SK-N-SH (cell line): ENCODE data around the gene PDE10A. TPM values are rescaled to one million over a fixed set of nuclear protein-coding genes. Genes with fewer than 3 reads are reported as not detected.

Source experiments
- CTCF ChIA-PET: fragments of 300-600, 350-600 bp; formaldehyde crosslinking; extraction: SDS; loops from one replicate; lab custom pipeline; 2021; lab: Yijun Ruan, JAX
- POLR2A ChIA-PET: fragments of 350-600 bp; sonication (Branson Sonifier 250); formaldehyde crosslinking; extraction: SDS; loops from one replicate; lab custom pipeline; 2020; ENCODE audit warnings: antibody characterized with exemption, inconsistent platforms; lab: Yijun Ruan, JAX
- DNase-seq: peaks from one replicate; pipeline ENCODE4 v3.0.0; 2012
- H2AFZ ChIP-seq: fragments of 200-600 bp; sonication (generic); 2 replicates; pipeline ENCODE4 v1.8.1; 2016; ENCODE audit warnings: antibody characterized with exemption, mild to moderate bottlenecking, low read depth
- H3F3A ChIP-seq: fragments of 200-600 bp; sonication (generic); replicated peaks from 2 replicates; pipeline ENCODE3; 2016; ENCODE audit warnings: antibody characterized with exemption, mild to moderate bottlenecking; ENCODE audit not compliant: insufficient read depth
- H3K27ac ChIP-seq, 2 experiments: fragments of 200-500 bp in 1 of 2; fragments of 200-600 bp in 1 of 2; sonication (Bioruptor generic) in 1 of 2; sonication (generic), shearing (Covaris generic) in 1 of 2; 2 replicates each; pipeline versions ENCODE4 v1.5.1 to v1.6.1; 2014 to 2016; ENCODE audit warnings: low read depth in 2 of 2, inconsistent platforms in 1 of 2, low read length in 1 of 2, mild to moderate bottlenecking in 1 of 2, mixed read lengths in 1 of 2
- H3K27me3 ChIP-seq: fragments of 200-600 bp; sonication (generic), shearing (Covaris generic); 2 replicates; pipeline ENCODE4 v1.6.1; 2016; ENCODE audit warnings: mixed run types; ENCODE audit not compliant: insufficient read depth
- H3K36me3 ChIP-seq, 2 experiments: fragments of 200-500 bp in 1 of 2; fragments of 200-600 bp in 1 of 2; sonication (Bioruptor generic) in 1 of 2; sonication (generic) in 1 of 2; replicated peaks in 1 of 2; 2 replicates each; pipeline versions ENCODE3 to v1.5.1; 2014 to 2016; ENCODE audit warnings: low read length in 1 of 2, mild to moderate bottlenecking in 1 of 2; ENCODE audit not compliant: insufficient read depth in 2 of 2, control insufficient read depth in 1 of 2
- H3K4me1 ChIP-seq, 2 experiments: fragments of 200-500 bp in 1 of 2; fragments of 200-600 bp in 1 of 2; sonication (Bioruptor generic) in 1 of 2; sonication (generic), shearing (Covaris generic) in 1 of 2; 2 replicates each; pipeline versions ENCODE4 v1.5.1 to v1.6.1; 2014 to 2016; ENCODE audit warnings: low read depth in 1 of 2, low read length in 1 of 2, mixed run types in 1 of 2; ENCODE audit not compliant: insufficient read depth in 2 of 2, control insufficient read depth in 1 of 2
- H3K4me2 ChIP-seq: fragments of 200-600 bp; sonication (generic), shearing (Covaris generic); 2 replicates; pipeline ENCODE4 v1.6.1; 2017; ENCODE audit warnings: mixed run types
- H3K4me3 ChIP-seq, 2 experiments: fragments of 200-500 bp in 1 of 2; fragments of 200-600 bp in 1 of 2; sonication (Bioruptor generic) in 1 of 2; sonication (generic), shearing (Covaris generic) in 1 of 2; 2 replicates each; pipeline versions ENCODE4 v1.5.1 to v1.8.1; 2014 to 2016; ENCODE audit warnings: low read depth in 2 of 2, inconsistent platforms in 1 of 2, low read length in 1 of 2, mild to moderate bottlenecking in 1 of 2, mixed read lengths in 1 of 2, moderate library complexity in 1 of 2
- H3K79me2 ChIP-seq: fragments of 200-600 bp; sonication (generic); 2 replicates; pipeline ENCODE4 v1.8.1; 2017; ENCODE audit warnings: mild to moderate bottlenecking; ENCODE audit not compliant: insufficient read depth
- H3K9ac ChIP-seq: fragments of 200-600 bp; sonication (generic); 2 replicates; pipeline ENCODE4 v1.6.1; 2017; ENCODE audit warnings: mixed run types
- H3K9me2 ChIP-seq: fragments of 200-600 bp; sonication (generic); 2 replicates; pipeline ENCODE4 v1.6.1; 2017; ENCODE audit warnings: mixed run types
- H3K9me3 ChIP-seq: fragments of 200-600 bp; sonication (generic); 2 replicates; pipeline ENCODE4 v1.6.1; 2017; ENCODE audit warnings: mixed run types, mild to moderate bottlenecking, moderate library complexity
- H4K20me1 ChIP-seq: fragments of 200-600 bp; sonication (generic); 2 replicates; pipeline ENCODE4 v1.6.1; 2017; ENCODE audit warnings: mild to moderate bottlenecking, mixed run types; ENCODE audit not compliant: insufficient read depth
- CHD2 ChIP-seq: fragments of 150-350 bp; IDR thresholded peaks from 2 replicates; pipeline ENCODE4 v1.6.1; 2018; ENCODE audit warnings: low read length; ENCODE audit not compliant: partially characterized antibody
- CTCF ChIP-seq: fragments of 200-600 bp; sonication (generic); IDR thresholded peaks from 2 replicates; pipeline ENCODE4 v1.6.1; 2017; ENCODE audit warnings: antibody characterized with exemption, mild to moderate bottlenecking, moderate library complexity
- EZH2phosphoT487 ChIP-seq: fragments of 200-600 bp; sonication (generic); IDR thresholded peaks from 2 replicates; pipeline ENCODE4 v1.6.1; 2017; ENCODE audit warnings: low read depth, mixed run types, mild to moderate bottlenecking, antibody characterized with exemption, moderate library complexity, borderline replicate concordance
- FOSL2 ChIP-seq: IDR thresholded peaks from 2 replicates; pipeline ENCODE4 v1.4.0; 2012; ENCODE audit warnings: low read depth, mild to moderate bottlenecking, moderate library complexity, borderline replicate concordance
- GABPA ChIP-seq: IDR thresholded peaks from 2 replicates; pipeline ENCODE4 v1.4.0; 2012; ENCODE audit warnings: low read depth, mild to moderate bottlenecking
- GATA2 ChIP-seq: sonication (generic); formaldehyde crosslinking; IDR thresholded peaks from 2 replicates; pipeline ENCODE4 v1.5.0; 2020; ENCODE audit warnings: mild to moderate bottlenecking, missing genetic modification reagents
- MEF2A ChIP-seq: IDR thresholded peaks from 2 replicates; pipeline ENCODE4 v1.4.0; 2012; ENCODE audit warnings: low read depth, borderline replicate concordance
- SIN3A ChIP-seq: IDR thresholded peaks from 2 replicates; pipeline ENCODE4 v1.6.1; 2012; ENCODE audit warnings: low read depth, mild to moderate bottlenecking, low read length, moderate library complexity, borderline replicate concordance
- SMC3 ChIP-seq: IDR thresholded peaks from 2 replicates; pipeline ENCODE4 v1.6.1; 2012; ENCODE audit warnings: low read depth, low read length, improper control_type of control experiment
- TAF1 ChIP-seq: IDR thresholded peaks from 2 replicates; pipeline ENCODE4 v1.6.1; 2012; ENCODE audit warnings: low read depth, mild to moderate bottlenecking, low read length, moderate library complexity, borderline replicate concordance
- TEAD4 ChIP-seq: IDR thresholded peaks from 2 replicates; pipeline ENCODE4 v1.4.0; 2012; ENCODE audit warnings: mild to moderate bottlenecking, borderline replicate concordance; ENCODE audit not compliant: insufficient read depth
- YY1 ChIP-seq: IDR thresholded peaks from 2 replicates; pipeline ENCODE4 v1.4.0; 2012; ENCODE audit warnings: low read depth, mild to moderate bottlenecking
- WGBS: methylation state at CpG from one replicate; pipeline ENCODE4 v1.1.6; 2017; ENCODE audit warnings: low lambda C conversion rate; 5-methylcytosine and 5-hydroxymethylcytosine counted together
- polyA plus RNA-seq, 3 experiments: library from polyadenylated mRNA; depleted of rRNA; stranded (reverse); fragments of >200 nt; gene quantifications; 2 replicates each; pipeline ENCODE4 v1.2.3, GENCODE V29; 2012
- TF ChIP-seq, protein P1 (sequence below): IDR thresholded peaks from 2 replicates; pipeline ENCODE4; 2012
- TF ChIP-seq, protein P2 (sequence below): fragments of 150-350 bp; IDR thresholded peaks from 2 replicates; pipeline ENCODE4 v1.6.1; 2017; ENCODE audit warnings: antibody characterized with exemption, low read length, low read depth, borderline replicate concordance
- TF ChIP-seq, protein P3 (sequence below): IDR thresholded peaks from 2 replicates; pipeline ENCODE4 v1.4.0; 2012; ENCODE audit warnings: low read depth
- TF ChIP-seq, protein P4 (sequence below): IDR thresholded peaks from 2 replicates; pipeline ENCODE4 v1.4.0; 2012; ENCODE audit warnings: low read depth, borderline replicate concordance

Gene PDE10A
- polyA plus RNA-seq, 1 of the 3 experiments (the other 2 are of a cell fraction): 0.43 TPM

- TF ChIP-seq, protein P1, sequence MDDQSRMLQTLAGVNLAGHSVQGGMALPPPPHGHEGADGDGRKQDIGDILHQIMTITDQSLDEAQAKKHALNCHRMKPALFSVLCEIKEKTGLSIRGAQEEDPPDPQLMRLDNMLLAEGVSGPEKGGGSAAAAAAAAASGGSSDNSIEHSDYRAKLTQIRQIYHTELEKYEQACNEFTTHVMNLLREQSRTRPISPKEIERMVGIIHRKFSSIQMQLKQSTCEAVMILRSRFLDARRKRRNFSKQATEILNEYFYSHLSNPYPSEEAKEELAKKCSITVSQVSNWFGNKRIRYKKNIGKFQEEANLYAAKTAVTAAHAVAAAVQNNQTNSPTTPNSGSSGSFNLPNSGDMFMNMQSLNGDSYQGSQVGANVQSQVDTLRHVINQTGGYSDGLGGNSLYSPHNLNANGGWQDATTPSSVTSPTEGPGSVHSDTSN: no peak
- TF ChIP-seq CTCF (no peak), GABPA (no peak)
- Histone ChIP-seq H3K27ac (no peak overlapping the region), H3K4me1 (no peaks in the 10 kb centered on the region), H2AFZ (no peak overlapping the region), H4K20me1 (no peaks in the 10 kb centered on the region), H3K9ac (no peak overlapping the region), H3F3A (no peaks in the 10 kb centered on the region), H3K36me3 (no peaks in the 10 kb centered on the region), H3K9me3 (no peaks in the 10 kb centered on the region), H3K79me2 (no peaks in the 10 kb centered on the region), H3K4me3 (no peak overlapping the region), H3K27me3 (no peaks in the 10 kb centered on the region), H3K9me2 (no peaks in the 10 kb centered on the region), H3K4me2 (no peak overlapping the region)
- no peak for DNase-seq
- ChIA-PET POLR2A (no interaction called here), CTCF (no interaction called here)
- 56% methylated on average over 6 of the region's 6 CpGs for WGBS
Observed at GRCh38 chr6:165602291-165602690, 60.8 kb downstream of the PDE10A start.

DNA sequence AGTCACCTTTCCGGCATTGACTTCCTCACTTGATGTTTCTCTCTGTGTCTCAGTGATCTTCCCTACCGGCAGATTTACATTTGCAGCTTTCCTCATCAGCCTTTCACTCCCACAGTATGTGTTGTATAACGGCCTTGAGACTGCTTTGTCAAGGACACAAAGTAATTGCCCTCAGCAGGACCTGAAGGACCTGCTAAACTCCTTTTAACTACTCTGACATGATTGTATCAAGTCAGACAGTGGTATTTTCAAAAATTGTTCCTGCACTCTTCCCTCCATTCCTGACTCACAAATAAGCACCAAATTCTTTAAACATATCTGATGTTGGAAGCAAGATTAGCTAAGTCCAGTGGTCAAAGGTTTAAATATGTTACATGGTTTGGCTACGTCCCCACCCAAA lies 62.4 kb downstream of the PDE10A start:
- H3K4me2 ChIP-seq: no peak overlapping the region
- H3K36me3 ChIP-seq: no peaks in the 10 kb centered on the region
- H3K4me1 ChIP-seq: no peaks in the 10 kb centered on the region
- no peaks in the 10 kb centered on the region for H3K27me3 ChIP-seq
- WGBS: 39% methylated on average over 4 of the region's 4 CpGs
- no peaks in the 10 kb centered on the region for H4K20me1 ChIP-seq
- H3F3A ChIP-seq: no peaks in the 10 kb centered on the region
- no peaks in the 10 kb centered on the region for H3K9me3 ChIP-seq
- H3K9me2 ChIP-seq: no peaks in the 10 kb centered on the region
- H3K79me2 ChIP-seq: no peaks in the 10 kb centered on the region
- CTCF ChIA-PET: no interaction called here
- TF ChIP-seq YY1 (no peak), SIN3A (no peak), CTCF (no peak), TEAD4 (no peak), GABPA (no peak), EZH2phosphoT487 (no peak), SMC3 (no peak), MEF2A (no peak), GATA2 (CRISPR knock-in tag) (no peak), CHD2 (no peak), TAF1 (no peak), FOSL2 (no peak)
- TF ChIP-seq, protein P1: no peak
- TF ChIP-seq, protein P2, sequence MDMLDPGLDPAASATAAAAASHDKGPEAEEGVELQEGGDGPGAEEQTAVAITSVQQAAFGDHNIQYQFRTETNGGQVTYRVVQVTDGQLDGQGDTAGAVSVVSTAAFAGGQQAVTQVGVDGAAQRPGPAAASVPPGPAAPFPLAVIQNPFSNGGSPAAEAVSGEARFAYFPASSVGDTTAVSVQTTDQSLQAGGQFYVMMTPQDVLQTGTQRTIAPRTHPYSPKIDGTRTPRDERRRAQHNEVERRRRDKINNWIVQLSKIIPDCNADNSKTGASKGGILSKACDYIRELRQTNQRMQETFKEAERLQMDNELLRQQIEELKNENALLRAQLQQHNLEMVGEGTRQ: no peak
- TF ChIP-seq, protein P3, sequence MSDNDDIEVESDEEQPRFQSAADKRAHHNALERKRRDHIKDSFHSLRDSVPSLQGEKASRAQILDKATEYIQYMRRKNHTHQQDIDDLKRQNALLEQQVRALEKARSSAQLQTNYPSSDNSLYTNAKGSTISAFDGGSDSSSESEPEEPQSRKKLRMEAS: no peak
- TF ChIP-seq, protein P4, sequence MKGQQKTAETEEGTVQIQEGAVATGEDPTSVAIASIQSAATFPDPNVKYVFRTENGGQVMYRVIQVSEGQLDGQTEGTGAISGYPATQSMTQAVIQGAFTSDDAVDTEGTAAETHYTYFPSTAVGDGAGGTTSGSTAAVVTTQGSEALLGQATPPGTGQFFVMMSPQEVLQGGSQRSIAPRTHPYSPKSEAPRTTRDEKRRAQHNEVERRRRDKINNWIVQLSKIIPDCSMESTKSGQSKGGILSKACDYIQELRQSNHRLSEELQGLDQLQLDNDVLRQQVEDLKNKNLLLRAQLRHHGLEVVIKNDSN: no peak
- H3K27ac ChIP-seq: no peak overlapping the region
- POLR2A ChIA-PET: no interaction called here
- H2AFZ ChIP-seq: no peak overlapping the region
- DNase-seq: no peak
- no peak overlapping the region for H3K9ac ChIP-seq
- no peak overlapping the region for H3K4me3 ChIP-seq
